UCSD-AML1 (cell line): ENCODE data around the gene FAM3D.
A peak's percentile ranks its signal among the peaks of the same experiment; 100 is the strongest.

Experiments
- DNase-seq: peaks from one replicate; lab custom pipeline; 2025; ENCODE audit not compliant: unreplicated experiment; lab: John Stamatoyannopoulos, UW

The FAM3D gene

GRCh38 chr3:58597770-58598310 lies 68.7 kb downstream of the FAM3D start:
- no peak for DNase-seq

- DNase-seq: no peak
Observed at GRCh38 chr3:58596834-58597518, 69.6 kb downstream of the FAM3D start.

GRCh38 chr3:58594117-58594516 lies 72.5 kb downstream of the FAM3D start:
- no peak for DNase-seq

GRCh38 chr3:58591517-58592510 lies 74.8 kb downstream of the FAM3D start:
- no peak for DNase-seq

GRCh38 chr3:58588030-58588614 lies 78.5 kb downstream of the FAM3D start:
- DNase-seq: peak; percentile 20

- DNase-seq: no peak
Observed at GRCh38 chr3:58586776-58587192, 79.8 kb downstream of the FAM3D start.

- no peak for DNase-seq
Observed at GRCh38 chr3:58585994-58586393, 80.6 kb downstream of the FAM3D start.

GRCh38 chr3:58585005-58585786 lies 81.4 kb downstream of the FAM3D start:
- peak; percentile 52 for DNase-seq

- no peak for DNase-seq
Observed at GRCh38 chr3:58584690-58585004, 81.9 kb downstream of the FAM3D start.
